Measurements from ENCODE around the gene SMIM13.

Gene SMIM13

DNA sequence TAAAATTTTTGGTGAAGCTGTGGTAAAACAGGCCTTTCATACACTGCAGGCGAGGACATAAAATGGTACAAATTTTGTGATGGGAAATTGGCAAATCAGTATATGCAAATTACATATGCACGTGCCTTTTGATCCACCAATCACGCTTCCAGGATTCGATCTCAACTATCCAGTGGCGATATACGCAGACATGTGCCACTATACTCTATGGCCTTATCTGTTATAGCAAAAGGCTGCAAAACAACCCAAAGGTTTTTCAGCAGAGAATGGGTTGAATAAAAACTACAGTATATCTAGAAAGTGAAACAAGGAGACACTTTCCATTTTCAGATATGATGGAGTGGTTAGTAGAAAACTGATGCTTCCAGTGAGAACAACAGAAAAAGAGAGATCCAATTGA is 59.8 kb downstream of the SMIM13 start:
- DNase-seq (ENCODE audit: low read depth in 2 of 2) = no peak

- DNase-seq (ENCODE audit: low read depth in 2 of 2) = no peak
Observed at GRCh38 chr6:11155589-11155988, 62.0 kb downstream of the SMIM13 start.

DNA sequence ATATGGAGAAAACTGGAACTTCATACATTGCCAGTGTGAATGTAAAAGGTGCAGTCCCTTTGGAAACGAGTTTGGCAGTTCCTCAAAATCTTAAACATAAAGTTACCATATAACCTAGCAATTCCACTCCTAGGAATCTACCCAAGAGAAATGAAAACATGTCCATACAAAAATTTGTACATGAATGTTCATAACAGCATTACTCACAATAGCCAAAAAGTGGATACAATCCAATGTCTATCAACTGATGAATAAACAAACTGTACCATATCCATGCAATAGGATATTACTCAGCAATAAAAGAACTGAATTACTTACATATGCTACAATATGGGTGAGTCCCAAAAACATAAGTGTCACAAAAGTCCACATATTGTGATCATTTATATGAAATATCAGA is 66.6 kb downstream of the SMIM13 start:
- no peak for DNase-seq (ENCODE audit: low read depth in 2 of 2)

- DNase-seq (ENCODE audit: low read depth in 2 of 2) = no peak
Observed at GRCh38 chr6:11161031-11161956, 67.7 kb downstream of the SMIM13 start.

DNA sequence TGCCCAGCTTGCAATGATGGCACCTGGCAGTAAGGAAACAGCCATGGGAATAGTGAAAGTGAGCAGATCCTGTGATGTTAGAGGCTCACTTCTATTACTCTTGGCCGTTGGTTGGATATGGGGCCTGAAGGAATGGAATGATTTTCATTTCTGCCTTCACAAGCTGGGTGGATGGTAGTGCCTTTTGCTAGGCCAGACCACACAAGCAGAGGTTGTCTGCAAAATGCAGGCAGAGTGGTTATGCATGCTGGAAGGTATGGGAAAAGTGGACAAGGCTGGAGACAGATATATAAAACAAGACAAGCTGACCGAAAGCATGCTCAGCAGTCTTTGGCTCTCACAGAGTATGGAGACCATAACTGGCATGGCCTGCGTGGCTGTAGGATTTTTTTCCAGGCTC is 68.6 kb downstream of the SMIM13 start:
- DNase-seq (ENCODE audit: low read depth in 2 of 2) = no peak

DNA sequence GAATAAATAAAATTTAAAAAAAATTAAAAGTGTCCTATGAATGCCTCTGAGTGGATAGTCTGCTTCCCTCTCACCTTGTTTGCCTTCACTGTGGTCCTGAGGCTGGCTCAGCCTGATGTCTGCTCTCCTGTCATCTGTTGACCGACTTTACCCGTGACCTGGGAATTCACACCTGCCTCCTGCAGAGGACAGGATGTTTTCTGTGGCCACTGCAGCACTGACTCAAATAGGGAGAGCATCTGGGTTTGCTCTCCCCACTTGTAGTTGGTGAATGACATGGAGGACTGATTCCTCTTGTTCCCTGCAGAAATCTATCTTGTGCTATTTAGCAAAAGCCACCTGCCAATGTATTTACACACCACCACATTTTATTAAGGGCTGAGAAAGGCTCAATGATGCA is 70.3 kb downstream of the SMIM13 start:
- no peak for DNase-seq (ENCODE audit: low read depth in 2 of 2)

DNA sequence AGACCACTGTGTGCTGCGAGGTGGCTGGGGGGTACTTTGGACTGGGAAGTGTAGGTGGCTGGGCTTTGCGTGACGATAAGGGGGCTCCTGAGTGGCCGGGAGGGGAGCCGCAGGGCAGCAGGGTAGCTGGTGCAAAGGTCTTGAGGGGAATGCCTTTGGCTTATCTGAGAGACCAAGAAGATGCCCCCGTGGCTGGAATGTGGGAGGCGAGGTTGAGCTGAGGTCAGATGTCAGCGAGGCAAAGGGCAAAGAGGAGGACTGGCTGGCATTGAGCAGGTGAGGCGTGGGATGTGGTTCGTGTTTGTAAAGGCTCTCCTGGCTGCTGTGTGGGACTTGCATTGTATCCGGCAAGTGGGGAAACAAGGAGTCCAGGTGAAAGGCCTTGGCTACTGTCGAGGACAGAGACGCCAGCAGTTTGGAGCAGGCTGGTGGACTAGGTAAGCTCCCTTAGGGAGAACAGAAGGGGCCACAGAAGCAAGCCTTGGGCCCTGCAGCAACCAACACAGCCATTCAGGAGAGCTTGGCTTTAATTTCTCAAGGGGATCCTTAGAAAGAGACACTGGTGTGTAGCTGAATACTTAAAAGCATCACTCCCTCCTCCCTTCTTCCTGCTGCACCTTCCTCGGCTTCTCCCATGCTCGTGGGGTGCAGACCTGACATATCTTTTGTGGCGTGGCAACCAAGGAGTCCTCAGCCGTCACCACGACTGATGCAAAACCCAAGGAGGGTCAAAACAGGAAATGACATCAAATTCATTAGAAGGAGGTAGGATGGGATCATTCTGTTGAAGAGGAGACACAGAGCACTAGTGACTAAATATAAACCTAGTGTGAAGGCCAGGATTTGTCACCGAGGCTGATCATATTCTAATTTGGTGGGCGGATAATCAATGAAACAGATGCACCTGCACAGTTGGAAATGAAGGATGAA is 71.3 kb downstream of the SMIM13 start:
- no peak for DNase-seq (ENCODE audit: low read depth in 2 of 2)

- no peak for DNase-seq (ENCODE audit: low read depth in 2 of 2)
Observed at GRCh38 chr6:11166948-11167347, 73.3 kb downstream of the SMIM13 start.

DNA sequence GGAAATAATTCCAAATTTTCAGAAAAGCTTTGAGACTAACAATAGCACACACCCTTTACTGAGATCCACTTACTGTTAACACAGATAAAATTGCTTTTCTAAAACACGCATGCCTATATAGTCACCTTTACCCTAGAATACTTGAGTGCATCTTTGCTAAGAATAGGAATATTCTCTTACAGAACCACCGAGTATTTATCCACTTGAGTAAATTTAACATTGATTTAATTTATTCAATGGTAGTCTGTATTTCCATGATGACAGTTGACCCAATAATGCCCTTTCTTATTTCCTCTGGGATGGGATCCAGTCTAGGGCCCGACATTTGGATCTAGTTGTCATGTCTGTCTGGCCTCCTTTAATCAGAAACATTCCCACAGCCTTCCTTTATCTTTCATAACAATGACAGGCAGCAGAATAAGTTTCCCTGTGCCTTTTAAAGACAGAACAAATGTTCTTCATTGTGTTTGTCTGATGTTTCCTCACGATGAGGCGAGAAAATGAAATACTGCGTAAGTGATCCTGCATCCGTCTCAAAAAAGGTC is 74.5 kb downstream of the SMIM13 start:
- DNase-seq (ENCODE audit: low read depth in 2 of 2) = no peak

- no peak for DNase-seq (ENCODE audit: low read depth in 2 of 2)
Observed at GRCh38 chr6:11171952-11172351, 78.3 kb downstream of the SMIM13 start.

- DNase-seq (ENCODE audit: low read depth in 2 of 2) = peak; percentile 71 to 72
Observed at GRCh38 chr6:11172501-11173327, 79.1 kb downstream of the SMIM13 start.

- no peak for DNase-seq (ENCODE audit: low read depth in 2 of 2)
Observed at GRCh38 chr6:11174242-11174611, 80.6 kb downstream of the SMIM13 start.

- DNase-seq (ENCODE audit: low read depth in 2 of 2) = no peak
Observed at GRCh38 chr6:11177271-11177670, 83.6 kb downstream of the SMIM13 start.

GRCh38 chr6:11179088-11179418 is 85.4 kb downstream of the SMIM13 start:
- no peak for DNase-seq (ENCODE audit: low read depth in 2 of 2)

GRCh38 chr6:11179419-11180202 is 86.0 kb downstream of the SMIM13 start:
- no peak for DNase-seq (ENCODE audit: low read depth in 2 of 2)

DNA sequence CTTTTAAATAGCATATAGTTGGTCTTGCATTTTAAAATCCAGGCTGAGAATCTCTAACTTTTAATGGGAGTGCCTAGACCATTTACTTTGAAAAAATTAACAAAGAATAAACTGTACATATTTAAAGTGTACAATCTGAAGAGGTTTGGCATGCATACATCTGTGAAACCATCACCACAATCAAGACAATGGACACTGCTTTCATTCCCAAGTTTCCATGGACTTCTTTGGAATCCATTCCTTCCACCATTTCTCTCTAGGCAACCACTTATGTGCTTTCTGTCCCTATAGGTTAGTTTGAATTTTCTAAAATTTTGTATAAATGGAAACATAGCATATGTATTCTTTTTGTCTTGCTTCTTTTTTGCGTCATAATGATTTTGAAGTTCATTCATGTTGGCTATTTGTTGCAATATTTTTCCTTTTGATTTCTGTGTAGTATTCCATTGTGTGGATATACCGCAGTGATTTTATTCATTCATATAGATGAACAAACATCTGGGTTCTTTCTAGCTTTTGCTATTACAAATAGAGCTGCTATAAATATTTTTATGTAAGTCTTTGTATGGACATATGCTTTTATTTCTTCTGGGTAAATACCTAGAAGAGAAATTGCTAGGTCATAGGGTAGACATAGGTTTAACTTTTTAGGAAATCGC is 88.0 kb downstream of the SMIM13 start:
- no peak for DNase-seq (ENCODE audit: low read depth in 2 of 2)

GRCh38 chr6:11183761-11184362 is 90.2 kb downstream of the SMIM13 start:
- DNase-seq (ENCODE audit: low read depth in 2 of 2) = no peak

- DNase-seq (ENCODE audit: low read depth in 2 of 2) = no peak
Observed at GRCh38 chr6:11185204-11185842, 91.7 kb downstream of the SMIM13 start.

- DNase-seq (ENCODE audit: low read depth in 2 of 2) = no peak
Observed at GRCh38 chr6:11187301-11187700, 93.7 kb downstream of the SMIM13 start.
